GM21786 (cell line): ENCODE measurements around the gene CGRRF1.

Experiments used
- ATAC-seq: cut with Tn5 transposase; IDR thresholded peaks from one replicate; pipeline ENCODE4 v1.9.1; 2021; ENCODE audit not compliant: unreplicated experiment

The CGRRF1 gene

GRCh38 chr14:54572316-54572715 is 62.6 kb downstream of the CGRRF1 start:
- no peak for ATAC-seq

DNA sequence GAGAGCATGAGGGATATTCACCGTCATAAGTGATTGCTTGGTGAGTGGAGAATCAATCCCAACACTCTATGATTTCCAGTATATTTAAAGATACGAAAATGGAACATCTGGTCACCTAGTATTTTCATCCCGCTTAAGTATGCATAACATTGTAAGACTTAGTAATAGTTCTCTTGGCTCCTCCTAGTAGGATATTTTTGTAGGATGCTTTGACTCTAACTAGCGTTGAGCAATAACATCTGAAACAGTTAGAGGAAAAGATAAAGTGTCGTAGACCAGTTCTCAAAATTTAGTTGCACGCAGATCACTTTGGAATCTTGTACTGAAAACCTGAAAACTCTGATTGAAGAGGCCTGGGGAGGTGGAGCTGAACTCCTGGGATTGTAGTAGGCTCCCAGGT is 64.8 kb downstream of the CGRRF1 start:
- ATAC-seq: no peak

DNA sequence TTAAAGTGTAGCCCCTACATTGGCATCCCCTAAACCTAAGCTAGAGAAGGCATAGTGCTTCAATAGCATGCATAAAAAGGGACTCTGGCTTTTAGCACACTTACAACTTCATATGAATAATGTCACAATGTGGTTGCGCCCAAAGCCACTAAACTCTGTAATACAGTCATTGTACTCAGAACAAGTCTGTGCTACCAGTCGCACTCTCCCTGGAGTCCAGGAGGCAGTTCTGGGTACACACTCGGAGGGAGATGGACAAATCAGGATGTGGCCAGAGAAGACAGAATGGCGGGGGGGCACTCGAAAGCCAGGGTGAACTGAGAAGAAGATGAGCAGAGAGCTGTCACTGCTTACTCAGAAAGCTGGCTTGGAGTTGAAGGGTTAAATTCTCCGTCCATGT is 67.8 kb downstream of the CGRRF1 start:
- ATAC-seq: no peak

GRCh38 chr14:54577977-54578376 is 68.3 kb downstream of the CGRRF1 start:
- no peak for ATAC-seq

DNA sequence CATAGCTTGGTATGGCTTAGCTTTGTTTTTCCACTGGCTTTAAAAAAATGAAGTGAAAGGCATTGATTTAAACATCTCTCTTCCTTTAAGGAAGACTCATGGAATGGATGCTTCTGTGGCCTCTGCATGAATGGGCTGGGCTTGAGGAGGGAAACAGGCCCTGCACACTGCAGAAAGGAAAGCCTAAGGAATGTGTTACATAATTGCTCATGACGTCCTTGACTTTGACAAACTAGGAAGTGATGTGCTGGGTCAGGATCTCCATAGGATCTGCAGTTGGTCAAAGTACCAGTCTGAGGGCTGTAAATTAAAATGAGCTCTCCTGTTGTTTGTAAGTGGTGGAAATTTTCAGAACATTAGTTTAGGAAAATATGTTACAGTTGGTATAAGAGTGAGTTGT is 69.9 kb downstream of the CGRRF1 start:
- no peak for ATAC-seq

DNA sequence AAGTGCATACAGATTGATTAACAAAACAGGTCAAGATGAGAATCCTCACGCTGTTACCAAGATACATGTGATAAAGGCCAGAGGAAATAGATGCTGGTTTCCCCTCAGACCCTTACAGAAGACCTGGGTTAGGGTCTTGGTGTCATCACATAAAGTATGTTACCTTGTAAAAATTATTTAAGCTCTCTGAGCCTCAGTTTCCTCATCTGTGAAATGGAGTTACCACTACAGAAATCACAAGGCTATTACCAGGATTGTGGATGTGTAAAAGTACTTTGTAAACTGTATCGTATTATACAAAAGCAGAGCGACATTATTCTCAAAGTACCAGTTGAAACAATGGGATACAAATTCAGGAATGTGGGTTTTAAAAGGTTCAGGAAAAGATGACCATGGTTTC is 71.2 kb downstream of the CGRRF1 start:
- no peak for ATAC-seq

- ATAC-seq: no peak
Measured at GRCh38 chr14:54582334-54582733, 72.6 kb downstream of the CGRRF1 start.

DNA sequence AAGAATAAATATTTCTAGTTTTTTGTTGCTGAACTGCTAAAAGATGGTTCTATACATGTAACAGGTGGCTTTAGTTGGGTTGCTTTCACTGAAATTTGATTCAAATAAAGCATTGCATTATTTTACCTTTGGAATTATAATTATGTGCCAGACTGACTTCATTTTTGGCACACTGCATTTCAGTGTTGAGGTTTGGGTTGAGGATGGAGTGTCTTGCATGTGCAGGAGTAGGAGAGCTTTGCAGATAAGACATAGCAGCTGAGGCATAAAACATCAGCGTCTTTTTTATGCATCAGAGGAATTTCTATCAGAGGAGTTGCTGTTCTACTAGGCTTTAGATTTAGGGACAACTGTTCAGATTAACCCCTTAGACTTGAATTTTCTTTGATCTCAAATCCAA is 74.4 kb downstream of the CGRRF1 start:
- no peak for ATAC-seq

DNA sequence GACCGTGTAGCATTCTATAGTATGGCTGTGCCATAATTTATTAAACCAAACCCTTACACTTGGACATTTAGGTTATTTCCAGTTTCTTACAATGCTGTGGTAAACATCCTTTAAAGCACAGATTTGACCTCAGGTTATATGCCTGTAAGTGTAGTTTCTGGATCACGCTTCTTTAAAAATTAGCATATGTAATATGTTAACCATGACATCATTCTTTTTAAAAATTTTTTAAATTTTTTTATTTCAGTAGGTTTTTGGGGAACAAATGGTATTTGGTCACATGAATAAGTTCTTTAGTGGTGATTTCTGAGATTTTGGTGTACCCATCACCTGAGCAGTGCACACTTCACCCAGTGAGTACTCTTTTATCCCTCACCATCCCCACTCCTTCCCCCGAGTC is 75.5 kb downstream of the CGRRF1 start:
- no peak for ATAC-seq
